A549 (cell line): Measurements from ENCODE around the gene RAB3C. TPM values are rescaled to one million over a fixed set of nuclear protein-coding genes. Genes with fewer than 3 reads are reported as not detected.

Source experiments
- ATAC-seq, 2 experiments: fragments of 200-7000 bp in 1 of 2; fragments of >200 bp in 1 of 2; cut with Nextera tagmentation in 1 of 2; cut with Tn5 transposase in 1 of 2; 3 replicates each; pipeline versions ENCODE4 v1.8.0 to v1.9.1; 2018 to 2020; ENCODE audit warnings: mild to moderate bottlenecking in 1 of 2, moderate library complexity in 1 of 2
- CTCF ChIA-PET: fragments of 300-600 bp; sonication (Branson Sonifier 250); formaldehyde crosslinking; extraction: SDS; loops from one replicate; lab custom pipeline; 2021; ENCODE audit warnings: antibody characterized with exemption, inconsistent platforms; lab: Yijun Ruan, JAX
- POLR2A ChIA-PET: fragments of 350-600 bp; formaldehyde crosslinking; extraction: SDS; loops from one replicate; lab custom pipeline; 2021; ENCODE audit warnings: antibody characterized with exemption, inconsistent platforms; lab: Yijun Ruan, JAX
- DNase-seq, 2 experiments: peaks; one replicate each; pipeline versions ENCODE4 v3.0.0 to v3.0.0-alpha.2; 2011 to 2016; ENCODE audit warnings: low read depth in 1 of 2, low spot score in 1 of 2
- FAIRE-seq: peaks from 2 replicates; lab custom pipeline; 2011; peaks lifted over from hg19 to GRCh38; lab: Jason Lieb, UNC
- H3K27ac ChIP-seq, 2 experiments: fragments of >200 bp; sonication (Bioruptor Twin); formaldehyde crosslinking; 3 replicates each; pipeline ENCODE4 v1.5.1; 2016 to 2017
- H3K4me1 ChIP-seq: fragments of >200 bp; sonication (Bioruptor Twin); formaldehyde crosslinking; 3 replicates; pipeline ENCODE4 v1.6.1; 2016
- H3K4me2 ChIP-seq: fragments of >200 bp; sonication (Bioruptor Twin); formaldehyde crosslinking; 3 replicates; pipeline ENCODE4 v1.6.1; 2016
- H3K4me3 ChIP-seq: fragments of >200 bp; sonication (Bioruptor Twin); formaldehyde crosslinking; 3 replicates; pipeline ENCODE4 v1.5.1; 2016
- H3K9me3 ChIP-seq: fragments of >200 bp; sonication (Bioruptor Twin); formaldehyde crosslinking; 3 replicates; pipeline ENCODE4 v1.6.1; 2016
- CBX8 ChIP-seq: fragments of 200-600 bp; sonication (generic); IDR thresholded peaks from 2 replicates; pipeline ENCODE4 v1.6.1; 2016
- CEBPB ChIP-seq, 2 experiments: fragments of >200 bp in 1 of 2; sonication (Bioruptor Twin) in 1 of 2; formaldehyde crosslinking in 1 of 2; IDR thresholded peaks; 2 replicates each; pipeline ENCODE4 v1.6.1; 2012 to 2016
- EHMT2 ChIP-seq: fragments of 200-600 bp; sonication (generic); IDR thresholded peaks from 2 replicates; pipeline ENCODE4 v1.6.1; 2016; ENCODE audit warnings: antibody characterized with exemption, low read depth, mild to moderate bottlenecking, moderate library complexity
- EP300 ChIP-seq, 2 experiments: fragments of >200 bp; sonication (Bioruptor Twin); formaldehyde crosslinking; IDR thresholded peaks; 2 replicates in 1 of 2; 3 replicates in 1 of 2; pipeline ENCODE4 v1.6.1; 2016 to 2017
- FOSB ChIP-seq: fragments of 250-450 bp; sonication (Bioruptor Pico); IDR thresholded peaks from 2 replicates; pipeline ENCODE4 v1.5.0; 2020; ENCODE audit warnings: mild to moderate bottlenecking, moderate library complexity
- FOXS1 ChIP-seq: fragments of 250-450 bp; sonication (Bioruptor Pico); IDR thresholded peaks from 2 replicates; pipeline ENCODE4 v1.5.0; 2020; ENCODE audit warnings: mild to moderate bottlenecking, moderate library complexity
- HDAC2 ChIP-seq: fragments of 200-600 bp; sonication (generic); IDR thresholded peaks from 2 replicates; pipeline ENCODE4 v1.6.1; 2016
- HOXA7 ChIP-seq: fragments of 250-450 bp; sonication (Bioruptor Pico); IDR thresholded peaks from 2 replicates; pipeline ENCODE4 v1.5.0; 2020; ENCODE audit warnings: mild to moderate bottlenecking, moderate library complexity
- JUN ChIP-seq, 2 experiments: fragments of >200 bp; sonication (Bioruptor Twin); formaldehyde crosslinking; IDR thresholded peaks; 2 replicates in 1 of 2; 3 replicates in 1 of 2; pipeline ENCODE4 v1.6.1; 2016 to 2017
- JUNB ChIP-seq: fragments of >200 bp; sonication (Bioruptor Twin); formaldehyde crosslinking; IDR thresholded peaks from 2 replicates; pipeline ENCODE4 v1.6.1; 2016
- KDM1A ChIP-seq: fragments of 200-600 bp; sonication (generic); IDR thresholded peaks from 2 replicates; pipeline ENCODE4 v1.6.1; 2016; ENCODE audit warnings: low read depth, mild to moderate bottlenecking
- KDM5A ChIP-seq: fragments of 200-600 bp; sonication (generic); IDR thresholded peaks from 2 replicates; pipeline ENCODE4 v1.6.1; 2016; ENCODE audit warnings: antibody characterized with exemption, mild to moderate bottlenecking
- MAZ ChIP-seq: fragments of 150-350 bp; IDR thresholded peaks from 2 replicates; pipeline ENCODE4 v1.6.1; 2014; ENCODE audit warnings: antibody characterized with exemption, low read depth, low read length, borderline replicate concordance
- MYC ChIP-seq: IDR thresholded peaks from 2 replicates; pipeline ENCODE4 v1.6.1; 2012; ENCODE audit warnings: mild to moderate bottlenecking, inconsistent platforms, low read length, improper control_type of control experiment, borderline replicate concordance
- NR3C1 ChIP-seq: fragments of >200 bp; sonication (Bioruptor Twin); formaldehyde crosslinking; IDR thresholded peaks from 3 replicates; pipeline ENCODE4 v1.6.1; 2017
- POLR2A ChIP-seq: IDR thresholded peaks from 2 replicates; pipeline ENCODE4 v1.6.1; 2012; ENCODE audit warnings: mild to moderate bottlenecking, low read length
- RAD21 ChIP-seq, 2 experiments: fragments of >200 bp in 1 of 2; sonication (Bioruptor Twin) in 1 of 2; formaldehyde crosslinking in 1 of 2; IDR thresholded peaks in 1 of 2; conservative IDR thresholded peaks in 1 of 2; 2 replicates in 1 of 2; 3 replicates in 1 of 2; pipeline ENCODE4 v1.6.1; 2012 to 2018; ENCODE audit warnings: inconsistent platforms in 1 of 2
- RARB ChIP-seq: fragments of 250-450 bp; sonication (Bioruptor Pico); IDR thresholded peaks from 2 replicates; pipeline ENCODE4 v1.8.0; 2021; ENCODE audit warnings: mild to moderate bottlenecking, moderate library complexity
- RFX5 ChIP-seq: fragments of 450-650 bp; IDR thresholded peaks from 2 replicates; pipeline ENCODE4 v1.7.1; 2014; ENCODE audit warnings: antibody characterized with exemption, mild to moderate bottlenecking, moderate library complexity
- RNF2 ChIP-seq: fragments of 200-600 bp; sonication (generic); IDR thresholded peaks from 2 replicates; pipeline ENCODE4 v1.6.1; 2016; ENCODE audit warnings: low read depth, mild to moderate bottlenecking, antibody characterized with exemption, moderate library complexity, borderline replicate concordance
- SMC3 ChIP-seq: fragments of >200 bp; sonication (Bioruptor Twin); formaldehyde crosslinking; IDR thresholded peaks from 3 replicates; pipeline ENCODE4 v1.6.1; 2018; ENCODE audit warnings: inconsistent platforms
- ZNF302 ChIP-seq: fragments of 250-450 bp; sonication (Bioruptor Pico); IDR thresholded peaks from 2 replicates; pipeline ENCODE4 v1.9.0; 2021; ENCODE audit warnings: inconsistent platforms, mild to moderate bottlenecking, moderate library complexity
- ZSCAN20 ChIP-seq: fragments of 250-450 bp; sonication (Bioruptor Pico); IDR thresholded peaks from 2 replicates; pipeline ENCODE4 v1.8.0; 2022; ENCODE audit warnings: mild to moderate bottlenecking, moderate library complexity
- WGBS: methylation state at CpG from one replicate; pipeline ENCODE4 v1.1.6; 2017; ENCODE audit errors: missing lambda C conversion rate; 5-methylcytosine and 5-hydroxymethylcytosine counted together
- polyA plus RNA-seq, 4 experiments: library from polyadenylated mRNA; depleted of rRNA in 3 of 4; stranded (reverse); fragments of >200 nt; fragmentation: RNase III in 1 of 4; extraction: RNeasy Plus Mini Kit Qiagen cat#74134 plus additional on column Dnase treatment in 1 of 4; gene quantifications; 2 replicates in 3 of 4; 3 replicates in 1 of 4; pipeline ENCODE4 v1.2.3, GENCODE V29; 2011 to 2017
- TF ChIP-seq, protein P1 (sequence below): fragments of 200-600 bp; sonication (generic); IDR thresholded peaks from 2 replicates; pipeline ENCODE4 v1.6.1; 2016; ENCODE audit warnings: antibody characterized with exemption, mild to moderate bottlenecking, moderate library complexity
- TF ChIP-seq, protein P2 (sequence below): IDR thresholded peaks from 2 replicates; pipeline ENCODE4 v1.6.1; 2012
- TF ChIP-seq, protein P3 (sequence below): IDR thresholded peaks from 2 replicates; pipeline ENCODE4 v1.6.1; 2012; ENCODE audit warnings: low read depth, borderline replicate concordance

Gene RAB3C
- polyA plus RNA-seq, 2 of the 4 experiments (the other 2 are of a cell fraction), result not detected

DNA sequence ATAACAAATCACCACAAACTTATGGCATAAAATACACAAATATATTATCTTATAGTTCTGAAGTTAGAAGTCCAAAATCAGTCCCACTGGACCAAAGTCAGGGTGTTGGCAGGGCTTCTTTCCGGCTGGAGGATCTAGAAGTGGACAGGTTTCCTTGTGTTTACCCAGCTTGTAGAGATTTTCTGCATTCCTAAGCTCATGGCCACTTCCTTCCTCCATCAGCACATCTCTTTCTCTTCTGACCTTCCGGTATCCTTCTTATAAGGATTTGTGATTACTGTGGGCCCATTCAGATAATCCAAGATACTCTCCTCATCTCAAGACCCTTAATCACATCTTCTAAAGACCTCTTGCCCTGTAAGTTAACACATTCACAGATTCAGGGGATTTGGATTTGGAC lies 97.6 kb downstream of the RAB3C start:
- POLR2A ChIA-PET, result no interaction called here
- DNase-seq, result no peak
- no peak overlapping the region for H3K27ac ChIP-seq
- no peak for FAIRE-seq
- H3K4me2 ChIP-seq, result no peak overlapping the region
- no peaks in the 10 kb centered on the region for H3K4me1 ChIP-seq
- H3K4me3 ChIP-seq, result no peak overlapping the region
- no peak for ATAC-seq
- H3K9me3 ChIP-seq, result no peaks in the 10 kb centered on the region
- CTCF ChIA-PET, result interaction anchor here (1.1 kb wide), 1 partner anchor 27 kb away, joined by 3 read pairs; no protein-coding TSS in a partner anchor
- no peak for TF ChIP-seq HDAC2
- WGBS, result 36% methylated on average over 2 of the region's 2 CpGs

DNA sequence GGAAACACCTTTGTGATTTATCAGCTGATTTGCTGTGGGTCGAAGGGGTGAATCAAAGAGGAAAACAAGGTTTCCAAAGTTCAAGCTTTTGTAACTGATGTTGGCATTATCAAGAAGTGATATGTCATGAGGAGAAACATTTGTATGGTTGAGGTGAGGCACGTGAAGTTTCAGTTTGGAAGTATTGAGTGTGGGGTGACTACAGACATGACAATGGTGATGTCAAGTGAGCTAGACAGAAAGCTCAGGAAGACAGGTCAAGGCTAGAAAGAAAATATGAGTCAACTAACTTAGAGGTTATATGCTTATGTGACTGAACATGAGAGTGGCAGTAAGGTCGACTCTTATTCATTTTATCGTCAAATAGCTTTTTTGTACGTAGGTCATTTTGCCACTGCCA lies 99.1 kb downstream of the RAB3C start:
- Histone ChIP-seq H3K9me3 (no peaks in the 10 kb centered on the region), H3K4me3 (no peak overlapping the region), H3K4me2 (no peak overlapping the region), H3K27ac (no peak overlapping the region), H3K4me1 (no peaks in the 10 kb centered on the region)
- TF ChIP-seq KDM5A (no peak), HOXA7 (no peak), KDM1A (no peak), EHMT2 (no peak), EP300 (IDR thresholded peaks at IDR 0.05) (no peak), ZSCAN20 (CRISPR knock-in tag) (no peak), CEBPB (IDR thresholded peaks at IDR 0.05) (no peak), RARB (CRISPR knock-in tag) (no peak), MYC (no peak), SMC3 (no peak), POLR2A (no peak), FOXS1 (no peak), FOSB (CRISPR knock-in tag) (no peak)
- TF ChIP-seq, protein P1, sequence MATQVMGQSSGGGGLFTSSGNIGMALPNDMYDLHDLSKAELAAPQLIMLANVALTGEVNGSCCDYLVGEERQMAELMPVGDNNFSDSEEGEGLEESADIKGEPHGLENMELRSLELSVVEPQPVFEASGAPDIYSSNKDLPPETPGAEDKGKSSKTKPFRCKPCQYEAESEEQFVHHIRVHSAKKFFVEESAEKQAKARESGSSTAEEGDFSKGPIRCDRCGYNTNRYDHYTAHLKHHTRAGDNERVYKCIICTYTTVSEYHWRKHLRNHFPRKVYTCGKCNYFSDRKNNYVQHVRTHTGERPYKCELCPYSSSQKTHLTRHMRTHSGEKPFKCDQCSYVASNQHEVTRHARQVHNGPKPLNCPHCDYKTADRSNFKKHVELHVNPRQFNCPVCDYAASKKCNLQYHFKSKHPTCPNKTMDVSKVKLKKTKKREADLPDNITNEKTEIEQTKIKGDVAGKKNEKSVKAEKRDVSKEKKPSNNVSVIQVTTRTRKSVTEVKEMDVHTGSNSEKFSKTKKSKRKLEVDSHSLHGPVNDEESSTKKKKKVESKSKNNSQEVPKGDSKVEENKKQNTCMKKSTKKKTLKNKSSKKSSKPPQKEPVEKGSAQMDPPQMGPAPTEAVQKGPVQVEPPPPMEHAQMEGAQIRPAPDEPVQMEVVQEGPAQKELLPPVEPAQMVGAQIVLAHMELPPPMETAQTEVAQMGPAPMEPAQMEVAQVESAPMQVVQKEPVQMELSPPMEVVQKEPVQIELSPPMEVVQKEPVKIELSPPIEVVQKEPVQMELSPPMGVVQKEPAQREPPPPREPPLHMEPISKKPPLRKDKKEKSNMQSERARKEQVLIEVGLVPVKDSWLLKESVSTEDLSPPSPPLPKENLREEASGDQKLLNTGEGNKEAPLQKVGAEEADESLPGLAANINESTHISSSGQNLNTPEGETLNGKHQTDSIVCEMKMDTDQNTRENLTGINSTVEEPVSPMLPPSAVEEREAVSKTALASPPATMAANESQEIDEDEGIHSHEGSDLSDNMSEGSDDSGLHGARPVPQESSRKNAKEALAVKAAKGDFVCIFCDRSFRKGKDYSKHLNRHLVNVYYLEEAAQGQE, result no peak
- TF ChIP-seq, protein P2, sequence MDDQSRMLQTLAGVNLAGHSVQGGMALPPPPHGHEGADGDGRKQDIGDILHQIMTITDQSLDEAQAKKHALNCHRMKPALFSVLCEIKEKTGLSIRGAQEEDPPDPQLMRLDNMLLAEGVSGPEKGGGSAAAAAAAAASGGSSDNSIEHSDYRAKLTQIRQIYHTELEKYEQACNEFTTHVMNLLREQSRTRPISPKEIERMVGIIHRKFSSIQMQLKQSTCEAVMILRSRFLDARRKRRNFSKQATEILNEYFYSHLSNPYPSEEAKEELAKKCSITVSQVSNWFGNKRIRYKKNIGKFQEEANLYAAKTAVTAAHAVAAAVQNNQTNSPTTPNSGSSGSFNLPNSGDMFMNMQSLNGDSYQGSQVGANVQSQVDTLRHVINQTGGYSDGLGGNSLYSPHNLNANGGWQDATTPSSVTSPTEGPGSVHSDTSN, result no peak
- ChIA-PET CTCF (no interaction called here), POLR2A (no interaction called here)
- WGBS, result 28% methylated on average over 5 of the region's 5 CpGs
- ATAC-seq (no peak), FAIRE-seq (no peak), DNase-seq (no peak)

DNA sequence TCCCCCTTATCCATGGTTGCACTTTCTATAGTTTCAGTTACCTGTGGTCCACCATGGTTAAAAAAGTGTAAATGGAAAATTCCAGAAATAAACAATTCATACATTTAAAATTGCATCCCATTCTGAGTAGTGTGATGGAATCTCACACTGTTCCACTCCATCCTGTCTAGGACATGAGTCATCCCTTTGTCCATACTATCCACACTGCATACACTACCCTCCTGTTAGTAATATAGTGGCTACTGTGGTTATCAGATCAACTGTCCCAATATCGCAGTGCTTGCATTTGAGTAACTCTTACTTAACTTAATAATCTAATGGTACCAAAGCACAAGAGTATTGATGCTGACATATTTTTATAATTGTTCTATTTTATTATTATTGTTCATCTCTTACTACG lies 100.7 kb downstream of the RAB3C start:
- WGBS, result 86% methylated on average over 2 of the region's 2 CpGs
- ChIA-PET CTCF (no interaction called here), POLR2A (no interaction called here)
- no peak for DNase-seq
- Histone ChIP-seq H3K4me1 (no peaks in the 10 kb centered on the region), H3K27ac (no peak overlapping the region), H3K4me2 (no peak overlapping the region), H3K4me3 (no peak overlapping the region), H3K9me3 (no peaks in the 10 kb centered on the region)
- ATAC-seq, result no peak
- TF ChIP-seq MAZ (no peak), RFX5 (no peak), CBX8 (no peak), JUNB (no peak), HDAC2 (no peak), NR3C1 (no peak), RAD21 (conservative IDR thresholded peaks at IDR 0.05 in 1 of 2, IDR thresholded peaks at IDR 0.05 in 1 of 2) (no peak), JUN (IDR thresholded peaks at IDR 0.05) (no peak), RNF2 (no peak), KDM5A (no peak), KDM1A (no peak), ZNF302 (no peak)
- TF ChIP-seq, protein P3, sequence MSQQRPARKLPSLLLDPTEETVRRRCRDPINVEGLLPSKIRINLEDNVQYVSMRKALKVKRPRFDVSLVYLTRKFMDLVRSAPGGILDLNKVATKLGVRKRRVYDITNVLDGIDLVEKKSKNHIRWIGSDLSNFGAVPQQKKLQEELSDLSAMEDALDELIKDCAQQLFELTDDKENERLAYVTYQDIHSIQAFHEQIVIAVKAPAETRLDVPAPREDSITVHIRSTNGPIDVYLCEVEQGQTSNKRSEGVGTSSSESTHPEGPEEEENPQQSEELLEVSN, result no peak
- no peak for FAIRE-seq
